AG08395 (cell line): ENCODE measurements around the gene TMEM187.

Experiments
- DNase-seq: peaks from one replicate; pipeline ENCODE4 v3.0.0; 2012; ENCODE audit warnings: mixed read lengths, low spot score

Gene TMEM187

GRCh38 chrX:153972368-153973126 lies at the start of gene TMEM187:
TMEM187 (plus strand) TSS chrX:153972754; CDS start chrX:153982063, 9,309 bp downstream.
- peak; percentile 93 for DNase-seq

DNA sequence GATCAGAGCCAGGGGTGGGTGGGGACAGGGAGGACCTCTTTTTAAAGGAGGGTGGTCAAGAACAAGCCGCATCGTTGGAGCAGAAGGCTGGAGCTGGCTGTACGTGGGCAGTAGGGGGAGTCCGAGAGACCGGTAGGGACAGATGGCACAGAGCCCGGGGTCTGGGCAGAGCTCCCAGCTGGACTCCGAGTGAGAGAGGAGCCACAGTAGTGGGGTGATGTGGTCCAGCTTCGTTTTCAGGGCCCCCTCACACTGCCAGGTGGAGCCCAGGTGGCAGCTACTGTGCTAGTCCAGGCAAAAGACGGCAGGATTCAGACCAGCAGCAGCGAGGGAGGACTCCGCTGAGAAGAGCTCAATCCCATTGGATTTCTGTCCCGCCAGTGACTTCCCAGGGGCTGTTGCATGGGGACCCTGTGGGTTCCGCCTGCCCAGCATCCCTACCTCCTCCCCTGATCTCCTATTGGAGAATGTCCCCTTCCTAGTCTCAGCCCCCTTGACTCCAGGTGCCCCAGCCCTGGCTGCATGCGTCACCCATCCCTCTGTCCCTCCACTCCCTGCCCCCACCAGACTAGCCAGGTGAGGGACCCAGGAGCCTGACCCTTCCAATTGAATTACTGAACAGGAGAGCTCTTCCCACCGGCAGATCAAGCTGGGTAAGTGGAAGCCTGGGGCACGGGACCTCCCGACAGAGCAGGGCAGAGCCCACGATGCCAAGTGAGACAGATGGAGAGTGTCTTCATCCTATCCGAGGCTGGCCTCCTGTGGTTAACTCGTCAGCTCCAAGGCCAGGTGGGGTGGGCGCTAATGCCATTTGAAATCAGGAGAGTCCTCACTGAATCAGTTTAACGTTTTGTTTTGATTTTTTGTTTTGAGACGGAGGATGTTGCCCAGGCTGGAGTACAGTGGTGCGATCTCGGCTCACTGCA lies 49.4 kb upstream of the TMEM187 start:
- DNase-seq: peak; percentile 61

GRCh38 chrX:153924149-153924861 lies 48.2 kb upstream of the TMEM187 start:
- DNase-seq: no peak

DNA sequence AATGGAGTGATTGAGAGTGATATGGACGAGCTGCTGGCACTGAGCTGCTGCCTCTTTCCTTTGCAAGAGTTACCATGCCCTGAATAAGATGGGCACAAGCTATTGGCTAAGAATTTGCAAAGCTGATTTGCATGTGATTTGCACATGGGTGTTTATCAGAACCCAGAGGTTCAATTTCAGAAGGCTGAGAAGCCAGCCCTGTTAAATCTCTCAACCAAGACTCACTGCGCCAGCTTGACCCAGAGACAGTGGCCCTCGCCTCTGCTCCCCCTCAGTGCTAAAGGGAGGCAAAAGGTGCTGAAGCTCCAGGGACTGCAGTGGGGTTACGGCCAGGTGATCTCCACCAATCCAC lies 47.2 kb upstream of the TMEM187 start:
- no peak for DNase-seq

DNA sequence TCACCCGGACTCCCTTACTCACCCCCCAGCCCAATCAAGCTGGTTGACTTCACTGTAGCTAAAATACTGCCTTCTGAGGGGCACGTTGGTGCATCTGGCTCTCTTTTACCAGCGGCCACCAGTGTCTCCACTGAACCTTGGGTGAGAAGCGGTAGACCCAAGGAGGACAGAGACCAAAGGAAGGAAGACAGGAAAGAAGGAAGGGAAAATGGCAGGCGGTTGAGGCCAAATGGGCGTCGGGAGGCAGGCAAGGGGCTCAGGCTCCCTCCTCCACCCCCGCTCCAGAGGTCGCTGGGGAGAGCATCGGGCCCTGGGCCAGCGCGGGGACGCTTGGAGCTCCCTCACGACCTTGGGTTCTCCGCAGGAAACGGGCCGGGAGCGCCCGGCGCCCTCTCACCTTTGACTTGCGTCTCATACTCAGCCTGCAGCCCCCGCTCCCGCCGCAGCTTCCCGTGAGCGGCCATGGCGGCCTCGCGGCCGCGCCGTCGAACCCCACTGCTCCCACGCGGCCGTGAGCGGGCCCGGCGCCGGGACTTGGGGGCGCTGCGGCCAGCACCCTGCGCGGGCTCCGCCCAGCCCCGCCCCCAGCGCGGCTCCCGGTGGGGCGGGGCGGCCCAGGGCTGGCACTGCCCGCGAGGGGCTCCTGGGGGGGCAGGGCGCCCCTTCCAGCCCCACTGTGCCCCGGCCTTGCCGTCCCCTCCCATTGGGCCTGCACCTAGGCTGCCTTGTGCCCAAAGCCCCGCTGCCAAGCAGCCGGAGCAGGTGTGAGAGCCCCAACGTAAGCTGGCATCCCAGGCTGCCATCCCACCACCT lies 46.6 kb upstream of the TMEM187 start, which contains the start of gene ARHGAP4:
Gene ARHGAP4, minus strand, starts transcription at position 526 of the 813 bp plus-strand sequence. Its CDS starts 62 bp downstream, at position 464.
- DNase-seq: no peak

GRCh38 chrX:153926552-153926857 lies 46.0 kb upstream of the TMEM187 start:
- DNase-seq: no peak

DNA sequence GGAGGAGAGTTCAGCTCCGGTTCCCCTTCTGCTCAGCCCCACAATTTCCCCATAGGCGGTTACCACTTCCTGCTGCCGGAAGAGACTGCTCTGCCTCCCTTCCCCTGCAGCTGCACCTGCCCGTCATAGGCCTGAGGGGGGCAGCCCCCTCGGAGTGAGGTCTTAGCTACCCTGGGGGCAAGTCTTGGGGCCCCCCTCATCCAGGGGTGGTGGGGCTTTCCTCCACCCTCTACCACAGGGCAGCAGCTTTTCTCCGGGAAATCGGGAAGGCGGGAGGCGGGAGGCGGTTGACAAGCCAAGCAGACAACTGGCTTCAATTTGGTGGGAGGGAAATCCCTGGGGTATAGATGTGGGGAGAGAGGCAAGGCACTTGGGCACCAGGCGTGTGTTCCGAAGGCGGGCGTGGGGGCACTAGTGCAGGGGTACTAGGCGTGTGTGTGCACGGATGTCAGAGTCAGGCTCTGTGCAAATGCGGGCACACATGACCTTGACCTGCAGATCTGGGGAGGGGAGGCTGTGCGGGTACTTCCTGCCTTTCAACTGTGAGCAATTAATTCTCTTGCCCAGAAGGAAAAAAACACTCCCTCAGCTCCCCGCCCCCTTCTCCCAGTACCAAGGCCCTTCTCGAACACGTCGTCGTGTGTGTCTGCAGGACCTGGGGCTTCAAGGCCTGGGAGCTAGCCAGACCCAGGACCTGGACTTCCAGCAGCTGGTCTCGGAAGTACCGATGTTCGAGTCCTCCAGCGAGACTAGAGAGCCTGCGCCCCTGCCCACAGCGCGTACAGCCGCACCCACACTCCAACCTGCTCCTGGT lies 45.5 kb upstream of the TMEM187 start:
- no peak for DNase-seq

DNA sequence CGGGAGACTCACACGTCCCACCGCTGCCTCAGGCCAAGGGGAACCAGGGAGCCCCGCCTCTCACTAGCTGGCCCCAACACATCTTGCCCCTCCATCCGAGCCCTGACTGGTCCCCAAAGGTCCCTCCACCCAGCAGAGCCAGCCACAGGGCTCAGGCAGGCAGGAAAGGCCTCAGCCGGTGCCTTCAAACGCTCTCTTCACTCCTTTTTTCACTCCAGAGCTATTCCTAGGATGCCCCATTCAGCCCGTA lies 45.0 kb upstream of the TMEM187 start:
- no peak for DNase-seq

DNA sequence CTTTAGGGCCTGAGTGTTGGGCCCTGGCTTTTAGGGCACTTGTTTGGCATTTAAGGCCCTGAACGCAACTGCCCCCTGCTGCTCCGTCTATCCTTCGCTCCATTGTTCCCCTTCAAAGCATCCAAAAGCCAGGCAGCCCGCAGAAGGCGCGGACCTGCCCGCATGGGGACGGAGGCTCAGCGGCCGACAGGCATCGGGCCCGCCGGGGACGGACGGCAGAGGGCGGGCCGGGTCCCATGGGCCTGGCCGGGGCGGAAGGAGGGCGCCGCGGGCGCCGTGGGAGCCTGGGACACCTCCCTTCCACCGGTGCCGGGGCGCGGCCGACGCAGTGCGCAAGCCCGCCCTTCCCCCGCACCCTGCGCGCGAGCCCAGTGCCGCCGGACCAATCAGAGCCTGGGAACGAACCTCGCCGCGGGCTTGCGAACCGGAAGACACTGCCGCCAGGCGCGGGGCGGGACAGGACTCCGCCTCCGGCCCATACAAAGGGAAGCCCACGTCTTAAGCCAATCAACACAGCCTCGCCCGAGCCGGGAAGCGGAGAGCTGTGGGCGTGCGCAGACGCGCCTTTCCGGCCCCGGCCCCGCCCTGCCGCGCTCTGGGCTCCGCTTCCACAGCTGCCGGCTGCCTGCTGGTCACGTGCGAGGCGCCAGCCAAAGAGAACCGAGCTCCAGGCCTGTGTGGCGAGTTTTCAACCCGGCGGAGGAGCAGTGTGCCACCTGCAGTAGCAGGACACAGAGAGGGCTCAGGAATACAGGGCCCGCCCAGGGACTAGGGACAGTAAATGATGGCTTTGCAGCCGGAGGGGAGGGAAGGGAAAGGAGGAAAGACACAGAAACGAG lies 44.4 kb upstream of the TMEM187 start:
- peak; percentile 97 for DNase-seq

- no peak for DNase-seq
Observed at GRCh38 chrX:153928846-153929245, 43.7 kb upstream of the TMEM187 start.

GRCh38 chrX:153929576-153929975 lies 43.0 kb upstream of the TMEM187 start:
- no peak for DNase-seq

- no peak for DNase-seq
Observed at GRCh38 chrX:153930011-153930910, 42.3 kb upstream of the TMEM187 start.

GRCh38 chrX:153931151-153931550 lies 41.4 kb upstream of the TMEM187 start:
- no peak for DNase-seq

GRCh38 chrX:153931748-153932147 lies 40.8 kb upstream of the TMEM187 start:
- DNase-seq: no peak

DNA sequence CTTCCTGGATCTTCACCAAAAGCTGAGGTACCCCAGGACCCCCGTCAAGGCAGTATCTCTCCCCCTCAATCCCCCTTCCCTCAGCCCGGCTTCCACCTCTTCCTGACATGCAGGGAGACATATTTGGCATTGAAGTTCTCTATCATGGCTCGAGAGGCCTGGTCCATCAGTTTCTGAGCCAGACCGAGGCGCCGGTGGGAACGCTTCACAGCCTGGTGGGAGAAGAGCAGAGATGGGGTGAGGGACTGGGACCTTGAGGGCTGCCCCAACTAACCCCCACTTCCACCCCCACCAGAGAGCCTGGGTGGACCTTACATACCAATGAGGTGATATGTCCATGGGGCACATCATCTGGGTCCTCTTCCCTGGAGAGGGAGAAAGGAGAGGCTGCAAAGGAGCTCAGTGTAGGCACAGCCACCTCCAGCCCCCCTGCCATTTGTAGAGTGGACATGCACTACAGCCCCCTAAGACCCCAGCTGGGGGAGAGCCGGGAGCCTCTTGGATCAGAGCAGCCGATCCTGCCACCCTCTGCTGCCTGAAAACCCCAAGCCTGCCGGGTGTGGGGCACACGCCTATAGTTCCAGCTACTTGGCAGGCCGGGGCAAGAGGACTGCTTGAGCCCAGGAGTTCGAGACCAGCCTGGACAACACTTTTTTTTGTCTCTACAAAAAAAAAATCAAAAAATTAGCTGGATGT lies 40.2 kb upstream of the TMEM187 start:
- no peak for DNase-seq

DNA sequence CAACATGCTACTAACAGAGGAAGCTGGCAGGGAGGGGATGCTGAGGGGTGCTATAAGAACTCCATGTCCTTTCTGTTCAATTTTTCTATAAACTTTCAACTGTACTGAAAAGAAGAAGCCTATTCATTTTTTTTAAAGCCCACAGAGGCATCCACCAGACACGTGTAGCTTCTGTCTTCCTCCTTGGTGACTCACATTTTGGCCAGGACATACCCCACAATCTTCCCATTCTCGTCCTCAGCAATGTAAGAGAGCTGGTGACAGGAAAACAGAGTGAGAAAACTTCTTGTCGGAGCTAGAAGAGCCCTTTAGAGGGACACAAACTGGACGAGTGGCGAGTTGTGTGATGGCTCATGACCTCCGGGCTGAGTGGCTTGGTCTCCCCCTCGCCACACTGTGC lies 38.8 kb upstream of the TMEM187 start:
- DNase-seq: peak; percentile 38

- no peak for DNase-seq
Observed at GRCh38 chrX:153934148-153934761, 38.3 kb upstream of the TMEM187 start.

GRCh38 chrX:153934762-153935325 lies 37.7 kb upstream of the TMEM187 start, which contains the start of gene NAA10:
NAA10 (minus strand) TSS chrX:153935037; CDS start chrX:153934904, 133 bp downstream.
- DNase-seq: peak; percentile 88
